GM12878 (cell line): ENCODE results near the gene ENDOD1. TPM values are rescaled to one million over a fixed set of nuclear protein-coding genes. Genes with fewer than 3 reads are reported as not detected.
A peak's percentile ranks its signal among the peaks of the same experiment; 100 is the strongest.

Experiments used
- ASH2L ChIP-seq: fragments of 300-600, 200-600 bp; sonication (generic); IDR thresholded peaks from 2 replicates; pipeline ENCODE4 v1.6.1; 2017; ENCODE audit warnings: low read depth, mild to moderate bottlenecking, borderline replicate concordance
- BACH1 ChIP-seq: fragments of 450-650 bp; IDR thresholded peaks from 2 replicates; pipeline ENCODE4 v1.6.1; 2017; ENCODE audit warnings: mild to moderate bottlenecking, borderline replicate concordance
- BCLAF1 ChIP-seq: fragments of 450-650 bp; IDR thresholded peaks from 2 replicates; pipeline ENCODE4 v1.6.1; 2017; ENCODE audit warnings: antibody characterized with exemption, mild to moderate bottlenecking, moderate library complexity
- BMI1 ChIP-seq: fragments of 450-650 bp; IDR thresholded peaks from 2 replicates; pipeline ENCODE4 v1.6.1; 2016; ENCODE audit warnings: mild to moderate bottlenecking, moderate library complexity, borderline replicate concordance
- BRCA1 ChIP-seq: IDR thresholded peaks from 2 replicates; pipeline ENCODE4 v1.6.1; 2011; ENCODE audit warnings: low read depth, low read length, improper control_type of control experiment
- CBX5 ChIP-seq: sonication (generic); IDR thresholded peaks from 2 replicates; pipeline ENCODE4 v1.6.1; 2016; ENCODE audit warnings: low read depth, moderate library complexity, mild to moderate bottlenecking, inconsistent platforms
- CHD1 ChIP-seq: IDR thresholded peaks from 2 replicates; pipeline ENCODE4 v1.6.1; 2012; ENCODE audit warnings: low read depth, low read length, improper control_type of control experiment
- CHD2 ChIP-seq: IDR thresholded peaks from 2 replicates; pipeline ENCODE4 v1.6.1; 2011; ENCODE audit warnings: low read depth, low read length, improper control_type of control experiment, borderline replicate concordance
- EGR1 ChIP-seq, 2 experiments: IDR thresholded peaks; 1 replicate in 1 of 2; 2 replicates in 1 of 2; pipeline ENCODE4 v1.6.1; 2011 to 2012; ENCODE audit warnings: low read depth in 2 of 2, low read length in 2 of 2, borderline replicate concordance in 1 of 2, mild to moderate bottlenecking in 1 of 2, moderate library complexity in 1 of 2
- ESRRA ChIP-seq: IDR thresholded peaks from 2 replicates; pipeline ENCODE4 v1.6.1; 2012; ENCODE audit warnings: mild to moderate bottlenecking, low read length, improper control_type of control experiment
- GATAD2B ChIP-seq: fragments of 450-650 bp; conservative IDR thresholded peaks from 2 replicates; pipeline ENCODE4 v1.6.1; 2017; ENCODE audit warnings: low read depth, mild to moderate bottlenecking, moderate library complexity
- IRF4 ChIP-seq: IDR thresholded peaks from 2 replicates; pipeline ENCODE4 v1.6.1; 2011; ENCODE audit warnings: low read depth, low read length
- JUNB ChIP-seq: IDR thresholded peaks from 2 replicates; pipeline ENCODE4 v1.6.1; 2016; ENCODE audit warnings: antibody characterized with exemption, mild to moderate bottlenecking
- MLLT1 ChIP-seq: fragments of 450-650 bp; IDR thresholded peaks from 2 replicates; pipeline ENCODE4 v1.6.1; 2016; ENCODE audit warnings: mild to moderate bottlenecking
- MXI1 ChIP-seq: fragments of 150-350 bp; IDR thresholded peaks from 2 replicates; pipeline ENCODE4 v1.6.1; 2011; ENCODE audit warnings: low read depth, mild to moderate bottlenecking, inconsistent platforms, low read length, improper control_type of control experiment
- POLR2AphosphoS2 ChIP-seq: IDR thresholded peaks from 2 replicates; pipeline ENCODE4 v1.6.1; 2011; ENCODE audit warnings: low read depth, mild to moderate bottlenecking, low read length, improper control_type of control experiment, moderate library complexity
- PRDM15 ChIP-seq: fragments of 450-650 bp; formaldehyde crosslinking; IDR thresholded peaks from 2 replicates; pipeline ENCODE4 v1.4.0; 2020; ENCODE audit warnings: mild to moderate bottlenecking, moderate library complexity
- SIN3A ChIP-seq: IDR thresholded peaks from 2 replicates; pipeline ENCODE4 v1.6.1; 2012; ENCODE audit warnings: low read depth, low read length, improper control_type of control experiment
- SIX5 ChIP-seq: IDR thresholded peaks from 2 replicates; pipeline ENCODE4 v1.6.1; 2011; ENCODE audit warnings: mild to moderate bottlenecking, low read depth, low read length, moderate library complexity; ENCODE audit not compliant: severe bottlenecking
- SP1 ChIP-seq: IDR thresholded peaks from one replicate; pipeline ENCODE4 v1.6.1; 2011; ENCODE audit warnings: low read depth, low read length
- SUPT20H ChIP-seq: IDR thresholded peaks from 2 replicates; pipeline ENCODE4 v1.6.1; 2011; ENCODE audit warnings: low read depth, mild to moderate bottlenecking, low read length, moderate library complexity, borderline replicate concordance; ENCODE audit not compliant: control insufficient read depth
- YY1 ChIP-seq: IDR thresholded peaks from 2 replicates; pipeline ENCODE4 v1.6.1; 2011; ENCODE audit warnings: low read depth, mild to moderate bottlenecking, low read length
- ZNF622 ChIP-seq: fragments of 450-650 bp; IDR thresholded peaks from 2 replicates; pipeline ENCODE4 v1.6.1; 2017; ENCODE audit warnings: mild to moderate bottlenecking, inconsistent platforms
- polyA plus RNA-seq, 11 experiments: library from polyadenylated mRNA; depleted of rRNA in 4 of 11; unstranded in 6 of 11; stranded (reverse) in 5 of 11; fragments of >200 nt; fragmentation: Nextera tagmentation in 4 of 11; fragmentation: Illumina TruSeq in 1 of 11; extraction: Ambion mirVana in 4 of 11; extraction: Trizol in 1 of 11; gene quantifications; 1 replicate in 1 of 11; 2 replicates in 10 of 11; pipeline versions ENCODE4 v1.2.1 to v1.2.3, GENCODE V29; 2011 to 2016; ENCODE audit warnings: inconsistent platforms in 2 of 11, missing spikeins in 2 of 11, low read depth in 1 of 11
- total RNA-seq, 4 experiments: library from RNA; depleted of rRNA in 3 of 4; stranded (reverse); fragments of >200 nt in 3 of 4; fragmentation: Illumina TruSeq in 1 of 4; extraction: Trizol in 1 of 4; gene quantifications; 2 replicates each; pipeline versions ENCODE4 v1.2.1 to v1.2.3, GENCODE V29; 2013 to 2021
- TF ChIP-seq, protein P1 (sequence below): IDR thresholded peaks from 2 replicates; pipeline ENCODE4 v1.6.1; 2011; ENCODE audit warnings: mild to moderate bottlenecking, low read depth, low read length, moderate library complexity; ENCODE audit not compliant: insufficient replicate concordance

ENDOD1 gene
- total and polyA plus RNA-seq, 10 of the 15 experiments (the other 5 are each of a cell fraction or from before 2014, with no cell fraction given) = 6.0 to 30.0 (median 12.1) TPM

GRCh38 chr11:95084509-95084908 lies 5.1 kb upstream of the ENDOD1 start (continued):
- TF ChIP-seq, protein P1, sequence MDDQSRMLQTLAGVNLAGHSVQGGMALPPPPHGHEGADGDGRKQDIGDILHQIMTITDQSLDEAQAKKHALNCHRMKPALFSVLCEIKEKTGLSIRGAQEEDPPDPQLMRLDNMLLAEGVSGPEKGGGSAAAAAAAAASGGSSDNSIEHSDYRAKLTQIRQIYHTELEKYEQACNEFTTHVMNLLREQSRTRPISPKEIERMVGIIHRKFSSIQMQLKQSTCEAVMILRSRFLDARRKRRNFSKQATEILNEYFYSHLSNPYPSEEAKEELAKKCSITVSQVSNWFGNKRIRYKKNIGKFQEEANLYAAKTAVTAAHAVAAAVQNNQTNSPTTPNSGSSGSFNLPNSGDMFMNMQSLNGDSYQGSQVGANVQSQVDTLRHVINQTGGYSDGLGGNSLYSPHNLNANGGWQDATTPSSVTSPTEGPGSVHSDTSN = no peak
- TF ChIP-seq MXI1 = no peak
- no peak for TF ChIP-seq CHD1
- TF ChIP-seq EGR1 (IDR thresholded peaks at IDR 0.05; ENCODE audit: borderline replicate concordance in 1 of 2, low read depth in 2 of 2, low read length in 2 of 2) = peak in 1 of 2 experiments; percentile 69; a peak in 2 of 3 replicates
- TF ChIP-seq JUNB = peak; percentile 32; the same call in 1 of the 2 replicates
- TF ChIP-seq SIN3A = no peak
- TF ChIP-seq CBX5 = no peak
- no peak for TF ChIP-seq PRDM15
- TF ChIP-seq POLR2AphosphoS2 = no peak
- peak; percentile 89; the same call in 1 of the 2 replicates for TF ChIP-seq BACH1
- no peak for TF ChIP-seq CHD2
- TF ChIP-seq SP1 = no peak
- no peak for TF ChIP-seq YY1
- TF ChIP-seq BMI1 = no peak
- TF ChIP-seq SIX5 = no peak
- TF ChIP-seq BCLAF1 = no peak
- TF ChIP-seq GATAD2B = no peak
- TF ChIP-seq MLLT1 = no peak
- no peak for TF ChIP-seq ESRRA
- no peak for TF ChIP-seq SUPT20H
- TF ChIP-seq ASH2L = no peak
- no peak for TF ChIP-seq BRCA1
- no peak for TF ChIP-seq ZNF622
- TF ChIP-seq IRF4 = no peak
